HG02870 (cell line): Measurements from ENCODE around the gene CREBBP.

Experiments
- ATAC-seq: cut with Tn5 transposase; IDR thresholded peaks from one replicate; pipeline ENCODE4 v1.9.1; 2021; ENCODE audit warnings: mild to moderate bottlenecking, moderate library complexity; ENCODE audit not compliant: unreplicated experiment

CREBBP gene

DNA sequence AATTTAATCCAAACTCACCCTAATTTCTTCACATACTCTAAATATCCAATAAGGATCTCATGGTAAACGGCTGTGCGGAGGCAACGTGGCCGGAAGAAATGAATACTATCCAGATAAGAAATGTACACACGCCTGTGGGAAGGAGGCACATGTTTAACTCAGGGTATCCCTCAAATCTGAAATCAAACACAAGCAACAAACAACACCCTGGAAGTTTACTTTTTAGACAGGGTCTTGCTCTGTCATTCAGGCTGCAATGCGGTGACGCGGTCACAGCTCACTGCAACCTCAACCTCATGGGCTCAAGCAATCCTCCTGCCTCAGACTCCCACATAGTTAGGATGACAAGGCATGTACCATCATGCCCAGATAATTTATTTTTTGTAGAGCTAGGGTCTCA, 142.0 kb downstream of the CREBBP start:
- no peak for ATAC-seq

DNA sequence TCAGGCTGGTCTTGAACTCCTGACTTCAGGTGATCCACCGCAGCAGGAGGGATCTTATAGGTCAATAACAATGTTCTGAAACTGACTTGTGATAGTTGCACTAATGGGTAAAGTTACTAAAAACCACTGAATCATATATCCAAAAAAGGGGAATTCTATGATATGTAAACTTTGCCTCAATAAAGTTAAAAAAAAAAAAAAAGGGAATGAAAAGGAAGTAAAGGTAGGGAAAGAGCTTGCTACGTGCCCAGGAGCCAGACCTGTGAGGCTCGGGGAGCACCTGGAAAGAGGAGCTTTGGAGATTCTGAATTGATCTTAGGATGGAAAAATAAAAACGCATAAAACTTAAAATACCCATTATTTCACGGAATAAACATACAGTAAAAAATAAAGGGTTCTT, 142.4 kb downstream of the CREBBP start:
- no peak for ATAC-seq

DNA sequence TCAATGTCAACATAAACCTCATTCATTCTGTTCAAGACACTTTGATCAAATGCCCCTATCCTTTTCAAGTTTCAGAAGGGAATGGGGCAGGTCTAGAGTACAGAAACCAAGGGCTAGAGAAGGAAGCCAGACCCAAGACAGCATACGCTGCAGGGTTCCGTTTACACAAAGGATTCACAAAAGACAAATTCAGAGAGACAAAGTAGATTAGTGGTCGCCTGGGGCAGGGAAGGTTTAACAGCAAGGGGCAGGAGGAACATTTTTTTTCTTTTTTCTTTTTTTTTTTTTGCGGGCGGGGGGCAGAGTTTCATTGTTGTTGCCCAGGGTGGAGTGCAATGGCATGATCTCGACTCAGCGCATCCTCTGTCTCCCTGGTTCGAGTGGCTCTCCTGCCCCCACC, 143.3 kb downstream of the CREBBP start:
- no peak for ATAC-seq

DNA sequence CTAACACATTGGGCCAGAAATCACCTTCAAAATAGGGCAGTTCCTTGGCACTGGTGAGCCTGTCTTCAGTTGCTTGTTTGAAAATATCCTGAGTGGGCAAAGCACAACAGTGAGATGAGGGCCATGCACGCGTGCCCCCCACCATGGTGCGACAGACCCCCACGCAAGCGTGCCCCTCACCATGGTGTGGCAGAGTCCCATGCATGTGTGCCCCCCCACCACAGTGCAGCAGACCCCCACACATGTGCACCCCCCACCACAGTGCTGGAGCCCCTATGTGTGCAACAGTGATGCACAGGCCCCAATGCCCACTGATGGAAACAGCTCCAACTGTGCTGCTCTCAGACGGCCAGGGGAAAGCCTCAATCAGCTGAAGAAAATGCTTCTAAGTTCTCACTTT, 144.4 kb downstream of the CREBBP start:
- ATAC-seq, result no peak

DNA sequence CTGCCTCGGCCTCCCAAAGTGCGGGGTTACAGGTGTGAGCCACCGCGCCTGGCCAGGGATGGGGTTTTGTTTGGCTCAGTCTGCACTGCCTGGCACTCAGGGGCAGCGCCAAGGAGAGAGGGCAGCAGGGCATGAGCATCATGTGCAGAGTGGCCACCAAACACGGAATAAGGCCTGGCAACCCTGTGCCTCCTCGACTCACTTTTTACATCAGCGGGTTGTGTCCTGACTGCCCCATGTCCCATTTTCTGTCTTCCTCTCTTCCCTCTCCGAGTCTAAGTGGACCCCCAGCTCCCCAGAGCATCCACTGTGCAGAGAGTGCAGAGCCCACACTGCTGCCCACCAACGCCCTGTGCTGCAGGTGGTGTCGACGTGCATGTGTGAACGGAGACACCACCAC, 145.0 kb downstream of the CREBBP start:
- no peak for ATAC-seq

DNA sequence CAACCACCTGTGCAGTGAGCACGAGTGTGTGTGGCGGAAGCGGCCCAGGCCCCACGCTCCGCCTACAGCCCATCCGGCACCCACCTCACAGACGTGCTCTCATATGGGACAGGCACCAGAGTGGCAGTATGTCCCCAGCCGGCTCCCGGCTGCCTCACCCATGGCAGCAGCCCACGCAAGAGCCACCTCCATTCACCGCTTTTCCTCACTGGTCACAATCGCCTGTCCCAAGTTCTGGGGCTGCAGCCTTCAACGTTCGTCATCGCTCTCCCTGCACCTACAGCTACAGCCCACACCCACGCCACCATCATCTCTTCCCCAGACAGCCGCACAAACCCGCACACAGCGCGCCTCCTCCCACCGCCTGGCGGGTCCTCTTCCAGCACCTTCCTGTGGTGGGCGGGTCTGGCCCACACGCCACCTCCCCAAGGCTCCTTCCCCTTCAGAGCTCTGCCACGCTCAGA, 145.7 kb downstream of the CREBBP start:
- no peak for ATAC-seq

DNA sequence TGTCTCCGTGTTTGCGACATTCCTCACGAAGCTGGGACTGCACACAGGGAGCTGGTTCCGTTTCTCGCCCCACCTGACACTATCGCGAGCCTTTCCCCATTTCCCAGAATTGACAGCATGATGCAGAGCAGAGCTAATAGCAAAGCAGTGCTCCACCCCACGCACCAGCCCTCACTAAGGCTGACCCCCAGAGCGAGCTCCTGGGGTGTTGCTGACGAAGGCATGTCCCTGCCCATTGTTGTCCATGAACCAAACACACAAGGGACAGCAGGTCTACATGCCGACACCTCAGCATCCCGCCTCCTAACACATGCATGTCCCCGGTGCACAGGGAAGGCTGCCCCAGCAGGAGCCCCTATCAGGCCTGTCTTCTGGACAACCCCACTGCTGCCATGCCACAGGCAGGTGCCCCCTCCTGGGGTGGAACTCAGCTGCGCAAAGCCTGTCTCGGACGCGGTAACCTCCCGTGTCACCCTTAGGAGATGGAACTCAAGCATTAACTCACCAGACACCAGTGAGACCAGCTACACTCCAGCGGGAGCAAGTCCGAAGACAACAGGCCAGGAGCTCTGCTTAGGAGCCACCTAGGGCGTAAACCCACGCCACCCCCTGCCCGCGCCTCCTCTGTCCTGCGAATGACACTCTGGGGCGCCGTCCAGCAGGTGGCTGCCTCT, 146.3 kb downstream of the CREBBP start:
- no peak for ATAC-seq

DNA sequence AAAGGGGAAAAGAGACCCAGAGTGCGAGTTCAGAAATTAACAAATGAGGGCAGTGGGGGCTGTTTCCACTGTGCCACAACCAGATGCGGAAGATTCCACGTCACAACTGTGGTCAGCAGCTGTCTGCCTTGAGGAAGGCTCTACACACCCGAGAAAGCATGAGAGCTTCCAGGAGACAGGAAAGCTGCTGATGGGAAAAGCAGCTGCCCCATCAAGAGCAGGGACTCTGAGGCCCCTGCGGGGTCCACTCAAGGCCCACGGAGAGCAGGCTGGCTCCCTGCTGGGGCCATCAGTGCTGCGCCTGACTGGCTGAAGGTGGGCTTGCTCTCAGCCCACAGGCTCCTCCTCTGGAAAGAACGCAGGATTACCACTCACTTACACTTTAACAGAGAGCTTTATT, 148.3 kb downstream of the CREBBP start:
- ATAC-seq, result no peak

DNA sequence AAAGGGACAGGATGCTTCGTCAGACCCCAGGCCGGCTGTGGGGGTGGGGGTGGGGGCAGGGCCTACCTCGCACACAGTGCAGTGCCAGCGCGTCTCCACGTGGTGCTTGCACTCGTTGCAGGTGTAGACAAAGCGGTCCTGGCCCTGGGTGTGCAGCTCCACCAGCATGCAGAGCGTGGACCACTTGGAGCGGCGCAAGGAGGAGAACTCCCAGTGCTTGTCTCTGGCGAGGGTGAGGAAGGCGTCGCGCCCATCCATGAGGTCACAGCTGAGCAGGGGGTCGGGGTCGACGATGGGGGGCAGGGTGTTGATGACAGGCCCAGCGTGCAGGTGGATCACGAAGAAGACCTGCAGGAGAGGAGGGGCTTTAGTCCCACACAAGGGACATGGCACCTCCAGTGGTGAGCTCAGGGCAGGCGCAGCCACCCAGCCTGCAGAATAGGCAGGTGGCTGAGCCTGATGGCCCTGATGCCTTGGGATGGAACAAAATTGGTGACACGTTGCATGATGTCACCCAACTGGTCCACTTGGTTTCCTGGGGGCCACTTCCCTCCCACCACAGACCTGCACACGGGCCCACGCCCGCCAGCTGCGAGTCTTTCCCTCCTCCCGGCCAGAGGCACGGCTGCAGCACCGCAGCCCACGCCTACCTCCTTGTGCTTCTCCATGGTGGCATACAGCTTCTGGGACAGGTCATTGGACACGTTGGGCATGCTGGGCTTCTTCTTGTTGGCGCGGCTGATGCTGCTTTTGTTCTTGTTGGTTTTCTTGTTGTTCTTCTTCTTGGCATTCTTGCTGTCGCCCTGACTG, 149.2 kb downstream of the CREBBP start:
- ATAC-seq, result no peak

DNA sequence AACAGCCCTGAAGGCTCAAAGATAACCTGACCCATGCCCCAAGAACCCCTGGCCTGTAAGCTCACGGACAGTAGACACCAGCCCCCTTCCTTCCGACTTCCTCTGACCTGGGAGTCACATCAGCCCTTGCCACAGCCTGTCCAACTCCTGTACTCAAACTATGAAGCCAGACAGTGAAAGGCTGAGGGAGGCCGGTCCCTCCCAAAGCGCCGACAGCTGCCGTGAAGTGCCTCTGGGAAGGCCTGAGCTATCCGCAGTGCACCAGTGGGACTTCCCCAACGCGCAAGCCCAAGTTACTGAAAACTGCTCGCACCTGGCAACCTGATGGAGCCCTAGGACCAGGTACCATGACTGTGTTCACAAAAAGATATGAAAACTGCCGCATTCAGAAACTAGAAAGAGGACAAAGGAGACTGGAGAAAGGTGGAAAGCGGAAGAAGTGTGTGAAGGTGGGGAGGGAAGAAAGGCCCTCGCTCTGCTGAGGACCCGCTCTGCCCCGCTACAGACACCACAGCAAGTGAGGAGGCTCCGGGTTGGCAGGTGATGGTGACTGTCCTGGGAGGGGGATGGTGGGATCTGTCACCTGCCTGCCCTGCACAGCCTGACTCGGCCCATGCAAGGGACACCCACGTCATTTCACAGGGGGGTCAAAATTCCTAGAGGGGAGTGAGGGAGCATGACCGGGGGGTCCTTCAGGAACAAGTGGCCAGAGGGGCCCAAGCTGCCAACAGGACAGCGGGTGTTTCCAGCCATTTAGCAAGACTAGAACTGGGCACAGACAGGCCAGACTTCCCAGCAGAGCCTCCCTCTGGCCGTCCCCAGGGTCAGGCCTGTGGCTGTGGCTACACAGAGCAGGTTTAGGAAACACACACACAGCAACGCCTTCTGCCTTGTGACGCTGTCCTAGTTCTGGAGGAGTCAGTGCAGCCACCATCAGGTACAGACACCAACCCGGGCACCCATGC, 150.1 kb downstream of the CREBBP start:
- ATAC-seq, result no peak

DNA sequence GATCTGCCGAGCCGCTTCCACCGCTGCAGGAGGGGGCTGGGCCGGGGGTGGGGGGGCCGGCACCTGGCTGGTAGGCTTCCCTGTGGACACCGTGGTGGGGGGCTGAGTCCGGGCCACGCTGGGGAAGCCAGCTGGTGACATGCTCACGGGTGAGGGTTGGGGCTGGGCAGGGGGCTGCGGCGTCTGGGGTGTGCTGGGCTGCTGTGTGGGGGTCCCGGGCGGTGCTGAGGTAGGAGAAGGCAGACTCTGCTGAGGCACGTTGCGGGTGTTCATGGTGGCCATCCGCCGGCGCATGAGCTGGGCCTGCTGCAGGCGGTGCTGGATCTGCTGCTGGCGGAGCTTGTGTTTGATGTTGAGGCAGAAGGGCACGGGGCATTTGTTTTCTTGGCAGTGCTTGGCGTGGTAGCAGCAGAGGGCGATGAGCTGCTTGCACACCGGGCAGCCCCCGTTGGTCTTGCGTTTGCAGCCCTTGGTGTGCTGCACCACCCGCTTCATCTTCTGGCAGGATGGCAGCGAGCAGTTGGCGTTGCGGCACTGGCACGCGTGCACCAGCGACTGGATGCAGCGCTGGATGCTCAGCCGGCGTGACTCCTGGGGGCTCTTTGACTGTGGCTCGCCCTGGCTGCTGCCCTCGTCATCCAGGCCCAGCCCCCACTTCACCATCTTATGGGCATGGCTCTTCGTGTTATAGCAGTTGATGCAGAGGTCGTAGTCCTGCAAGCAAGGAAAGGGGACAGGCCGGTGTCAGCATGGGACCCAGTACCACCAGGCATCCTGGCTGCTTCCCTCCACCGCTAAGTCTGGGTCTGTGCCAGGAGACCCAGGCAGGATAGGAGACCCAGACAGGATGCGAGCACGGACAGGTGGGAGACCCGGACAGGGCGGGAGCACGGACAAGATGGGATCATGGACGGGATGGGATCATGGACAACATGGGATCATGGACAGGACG, 151.1 kb downstream of the CREBBP start:
- ATAC-seq, result no peak

DNA sequence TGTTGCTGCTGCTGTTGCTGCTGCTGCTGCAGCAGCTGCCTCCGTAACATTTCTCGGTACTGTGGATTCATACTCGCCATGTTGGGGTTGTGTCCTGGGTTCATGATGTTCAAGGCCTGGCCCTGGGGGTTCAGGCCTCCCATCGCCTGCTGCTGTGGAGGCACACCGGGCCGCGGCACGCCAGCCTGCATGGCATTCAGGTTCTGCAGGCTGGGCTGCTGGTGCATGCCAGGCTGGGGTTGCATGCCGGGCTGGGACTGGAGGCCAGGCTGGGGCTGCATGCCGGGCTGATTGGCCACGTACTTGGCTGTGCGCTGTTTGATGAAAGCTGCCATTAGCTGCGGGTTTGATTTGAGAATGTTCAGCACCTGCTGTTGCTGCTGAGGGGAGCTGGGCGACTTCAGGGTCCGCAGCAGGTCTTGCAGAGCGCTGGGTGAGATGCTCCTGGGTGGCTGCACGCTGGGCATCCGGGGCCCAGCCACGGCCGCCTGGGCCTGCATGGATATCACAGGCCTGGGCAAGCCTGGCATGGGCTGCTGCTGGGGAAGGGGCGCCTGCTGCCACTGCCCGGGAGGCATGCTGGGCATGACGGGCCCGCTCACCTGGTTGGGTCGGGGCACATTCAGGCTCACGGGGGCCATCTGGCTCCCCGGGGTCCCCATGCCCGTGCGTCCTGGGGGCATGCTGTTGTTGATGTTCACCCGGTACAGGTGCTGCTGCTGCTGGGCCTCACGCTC, 151.9 kb downstream of the CREBBP start:
- no peak for ATAC-seq

DNA sequence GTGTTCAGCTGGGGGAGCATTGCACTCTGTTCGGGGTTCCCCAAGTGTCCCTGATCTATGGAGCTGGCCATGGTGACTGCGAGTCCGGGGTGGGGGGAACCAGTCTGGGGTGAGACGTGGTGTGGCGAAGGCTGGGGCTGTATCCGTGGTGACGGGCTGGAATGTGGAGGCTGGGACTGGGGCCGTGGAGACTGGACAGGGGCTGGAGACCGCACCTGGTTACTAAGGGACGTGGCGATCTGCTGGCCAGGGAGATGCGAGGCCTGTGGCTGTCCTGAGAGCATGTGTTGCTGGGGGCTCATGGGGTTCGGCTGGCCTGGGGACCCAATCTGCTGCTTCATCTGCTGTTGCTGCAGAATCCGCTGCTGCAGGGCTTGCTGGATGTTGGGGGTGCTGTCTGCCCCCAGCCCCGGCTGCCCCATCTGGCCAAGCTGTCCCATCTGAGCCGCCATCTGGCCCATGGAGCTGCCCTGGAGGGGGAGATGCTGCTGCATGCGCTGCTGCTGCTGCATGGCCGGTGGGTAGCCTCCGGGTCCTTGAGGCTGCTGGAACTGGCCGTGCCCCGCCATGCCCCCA, 152.6 kb downstream of the CREBBP start:
- ATAC-seq, result no peak

DNA sequence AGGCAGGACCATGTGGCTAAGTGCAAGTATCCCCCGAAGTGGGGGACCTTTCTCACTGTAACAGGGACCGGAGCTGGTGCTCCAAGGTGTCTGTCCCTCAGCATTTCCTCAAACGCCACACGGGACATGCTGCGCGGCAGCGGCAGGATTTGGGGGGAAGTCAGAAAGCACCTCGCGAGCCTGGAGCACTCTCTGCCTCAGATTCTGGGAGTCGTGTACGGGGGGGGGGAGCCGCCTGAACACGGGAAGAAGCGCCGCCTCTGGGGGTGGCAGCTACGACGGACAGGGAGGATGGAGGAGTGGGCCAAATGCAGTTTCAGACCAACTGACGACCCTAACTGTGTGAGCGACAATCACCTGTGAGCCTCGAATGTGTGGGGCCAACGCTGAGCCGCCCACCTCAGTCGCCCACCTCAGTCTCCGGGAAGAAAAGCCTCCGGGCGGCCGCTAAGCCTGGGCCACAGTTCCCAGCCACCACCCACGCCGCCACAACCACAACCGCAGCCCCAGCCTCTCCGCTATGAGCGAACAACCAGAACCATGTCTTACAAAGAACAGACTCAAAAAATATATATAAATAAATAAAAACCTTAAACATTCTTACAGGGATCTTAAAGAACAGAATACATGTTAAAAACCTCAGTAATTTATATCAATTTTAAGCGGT, 154.4 kb downstream of the CREBBP start:
- ATAC-seq, result no peak

DNA sequence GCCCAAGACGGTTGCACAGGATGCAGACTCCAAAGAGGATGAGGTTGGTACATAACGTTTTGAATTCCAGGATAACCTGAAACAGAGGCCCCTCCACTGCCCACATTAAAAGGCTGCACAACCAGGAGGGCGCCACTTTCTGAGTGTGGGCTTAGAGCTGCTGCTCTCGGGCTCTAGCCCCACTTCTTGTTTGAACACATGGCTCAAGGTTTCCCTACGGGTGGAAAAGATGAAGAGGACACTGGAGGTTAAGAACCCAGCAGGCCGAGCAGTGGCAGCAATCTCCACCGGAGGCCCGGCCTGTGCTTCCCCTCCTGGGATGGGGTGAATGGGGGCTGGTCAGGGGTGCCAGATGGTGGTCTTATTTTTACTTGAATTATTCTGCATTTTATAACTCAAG, 155.2 kb downstream of the CREBBP start:
- no peak for ATAC-seq

DNA sequence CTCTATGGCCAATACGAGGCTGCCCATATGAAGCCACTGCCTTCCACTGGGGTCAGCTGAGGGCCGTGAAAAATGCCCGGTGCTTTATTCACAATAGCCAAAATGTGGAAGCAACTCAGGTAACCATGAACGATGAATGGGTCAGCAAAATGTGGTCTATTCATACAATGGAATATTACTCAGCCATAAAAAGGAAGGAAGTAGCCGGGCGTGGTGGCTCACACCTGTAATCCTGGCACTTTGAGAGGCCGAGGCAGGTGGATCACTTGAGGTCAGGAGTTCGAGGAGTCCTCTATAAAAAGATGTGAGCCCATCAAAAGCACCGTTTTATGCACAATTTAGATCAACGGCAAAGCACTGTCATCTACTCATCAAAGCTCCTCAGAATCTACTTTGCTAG, 158.0 kb downstream of the CREBBP start:
- ATAC-seq, result no peak

DNA sequence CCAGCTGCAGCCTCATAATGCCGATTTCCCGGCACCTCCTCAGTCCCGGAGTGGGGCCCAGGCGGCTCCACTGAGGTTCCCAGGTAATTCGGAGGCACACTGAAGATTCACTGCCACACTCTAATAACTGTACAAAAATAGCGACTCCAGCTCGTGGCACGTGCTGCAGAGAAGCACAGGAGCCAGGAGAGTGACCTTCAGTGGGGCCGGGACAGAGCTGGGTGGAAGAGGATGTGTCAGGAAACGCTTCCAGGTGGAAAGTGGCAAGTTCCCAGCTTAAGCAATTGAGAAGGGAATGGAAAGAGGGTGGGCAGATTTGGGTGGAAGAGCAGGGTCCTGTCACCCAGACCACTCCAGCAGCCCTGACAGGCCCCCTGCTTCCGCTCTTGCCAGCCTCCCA, 160.1 kb downstream of the CREBBP start:
- no peak for ATAC-seq

DNA sequence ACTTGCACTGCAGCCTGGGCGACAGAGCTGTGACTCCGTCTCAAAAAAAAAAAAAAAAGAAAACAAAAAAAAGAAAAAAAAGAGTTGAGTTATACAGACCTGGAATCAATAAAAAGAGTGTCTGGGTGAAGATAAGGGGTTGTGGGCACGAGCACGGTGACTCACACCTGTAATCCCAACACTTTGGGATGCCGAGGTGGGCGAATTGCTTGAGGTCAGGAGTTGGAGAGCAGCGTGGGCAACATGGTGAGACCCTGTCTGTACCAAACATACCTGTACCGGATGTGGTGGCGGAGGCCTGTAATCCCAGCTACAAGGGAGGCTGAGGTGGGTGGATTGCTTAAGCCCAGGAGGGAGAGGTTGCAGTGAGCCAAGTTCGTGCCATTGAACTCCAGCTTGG, 161.9 kb downstream of the CREBBP start:
- no peak for ATAC-seq

DNA sequence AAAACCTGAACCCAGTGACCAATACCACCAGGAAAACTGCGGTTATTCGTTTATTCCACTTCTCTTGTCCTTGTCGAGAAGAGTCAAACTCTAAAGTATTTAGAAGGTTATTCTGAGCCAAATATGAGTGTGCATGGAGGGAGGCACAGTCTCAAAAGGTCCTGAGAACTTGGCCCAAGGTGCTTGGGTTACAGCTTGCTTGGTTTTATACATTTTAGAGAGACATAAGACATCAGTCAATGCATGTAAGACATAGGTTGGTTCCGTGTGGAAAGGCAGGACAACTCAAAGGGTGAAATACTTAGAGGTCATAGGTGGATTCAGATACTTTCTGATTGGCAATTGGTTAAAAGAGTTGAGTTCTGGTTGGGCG, 162.5 kb downstream of the CREBBP start:
- ATAC-seq, result no peak
